ENCODE results near the gene SMARCA5.

DNA sequence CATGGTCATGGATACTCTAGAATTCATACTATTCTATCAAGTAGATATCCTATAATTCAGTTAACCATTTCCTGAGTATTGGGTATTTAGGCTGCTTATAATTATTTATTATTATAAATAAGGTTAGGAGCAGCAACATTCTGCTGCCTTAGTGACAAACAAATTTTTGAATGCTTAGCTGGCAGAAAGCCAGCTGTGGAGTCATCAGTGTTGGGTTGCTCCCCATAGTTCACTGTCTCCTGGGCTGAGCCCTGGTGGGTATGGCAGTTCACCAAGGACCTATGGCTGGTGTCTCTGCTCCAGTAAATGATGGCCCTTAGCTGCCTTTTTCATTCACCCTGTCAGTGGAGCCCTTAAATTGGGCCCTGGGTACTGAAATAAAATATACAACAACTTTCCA, 61.8 kb downstream of the SMARCA5 start:
- TF ChIP-seq, protein P1, sequence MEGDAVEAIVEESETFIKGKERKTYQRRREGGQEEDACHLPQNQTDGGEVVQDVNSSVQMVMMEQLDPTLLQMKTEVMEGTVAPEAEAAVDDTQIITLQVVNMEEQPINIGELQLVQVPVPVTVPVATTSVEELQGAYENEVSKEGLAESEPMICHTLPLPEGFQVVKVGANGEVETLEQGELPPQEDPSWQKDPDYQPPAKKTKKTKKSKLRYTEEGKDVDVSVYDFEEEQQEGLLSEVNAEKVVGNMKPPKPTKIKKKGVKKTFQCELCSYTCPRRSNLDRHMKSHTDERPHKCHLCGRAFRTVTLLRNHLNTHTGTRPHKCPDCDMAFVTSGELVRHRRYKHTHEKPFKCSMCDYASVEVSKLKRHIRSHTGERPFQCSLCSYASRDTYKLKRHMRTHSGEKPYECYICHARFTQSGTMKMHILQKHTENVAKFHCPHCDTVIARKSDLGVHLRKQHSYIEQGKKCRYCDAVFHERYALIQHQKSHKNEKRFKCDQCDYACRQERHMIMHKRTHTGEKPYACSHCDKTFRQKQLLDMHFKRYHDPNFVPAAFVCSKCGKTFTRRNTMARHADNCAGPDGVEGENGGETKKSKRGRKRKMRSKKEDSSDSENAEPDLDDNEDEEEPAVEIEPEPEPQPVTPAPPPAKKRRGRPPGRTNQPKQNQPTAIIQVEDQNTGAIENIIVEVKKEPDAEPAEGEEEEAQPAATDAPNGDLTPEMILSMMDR (IDR thresholded peaks at IDR 0.05; ENCODE audit: insufficient read depth, low read length) = no peak
- TF ChIP-seq POLR2AphosphoS5 (IDR thresholded peaks at IDR 0.05; ENCODE audit: low read depth) = no peak

Measured in HL-60 (cell line).